ENCODE data around the gene POU2F2.

The POU2F2 gene

DNA sequence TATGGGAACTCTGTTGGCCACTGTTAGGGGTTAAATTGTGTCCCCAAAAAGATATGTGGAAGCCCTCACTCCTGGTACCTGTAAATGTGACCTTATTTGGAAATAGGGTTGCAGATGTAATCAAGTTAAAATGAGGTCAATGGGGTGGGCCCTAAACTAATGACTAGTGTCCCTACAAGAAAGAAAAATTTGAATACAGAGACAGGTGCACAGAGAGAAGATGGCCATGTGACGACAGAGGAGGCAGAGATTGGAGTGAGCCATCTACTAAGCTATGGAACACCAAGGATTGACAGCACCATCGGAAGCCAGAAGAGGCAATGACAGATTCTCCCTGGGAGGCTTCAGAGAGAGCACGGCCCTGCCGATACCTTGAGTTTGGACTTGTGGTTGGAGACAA lies 16.5 kb downstream of the POU2F2 start:
- no peak overlapping the region for H3K27ac ChIP-seq (ENCODE audit: low read depth, low read length)
- no peaks in the 10 kb centered on the region for H3K27me3 ChIP-seq (ENCODE audit: insufficient read depth, low read length, poor library complexity)
- H3K4ac ChIP-seq (ENCODE audit: low read depth, low read length) = no peak overlapping the region
- H3K9ac ChIP-seq (ENCODE audit: low read length) = no peak overlapping the region
- no peak overlapping the region for H2AK5ac ChIP-seq (ENCODE audit: low read length)
- WGBS (ENCODE audit: extremely low coverage, insufficient coverage, low lambda C conversion rate) = no CpG with 5 or more reads among the region's 4 CpGs
- H3K56ac ChIP-seq (ENCODE audit: low read length) = no peak overlapping the region
- no peaks in the 10 kb centered on the region for H3K79me1 ChIP-seq (ENCODE audit: low read length)
- no peak overlapping the region for H2BK120ac ChIP-seq (ENCODE audit: low read depth, low read length)
- H3K23ac ChIP-seq (ENCODE audit: low read length) = no peak overlapping the region
- H4K5ac ChIP-seq (ENCODE audit: low read length) = no peak overlapping the region
- H3K4me3 ChIP-seq (ENCODE audit: low read length) = no peak overlapping the region
- no peaks in the 10 kb centered on the region for H3K36me3 ChIP-seq (ENCODE audit: control insufficient read depth, insufficient read depth, low read length)
- H4K8ac ChIP-seq (ENCODE audit: low read depth, low read length) = no peak overlapping the region
- no peaks in the 10 kb centered on the region for H3K4me1 ChIP-seq (ENCODE audit: control insufficient read depth, low read depth, low read length)
- H3K4me2 ChIP-seq (ENCODE audit: low read length) = no peak overlapping the region
- no peak overlapping the region for H2BK15ac ChIP-seq (replicated peaks; ENCODE audit: low read depth)
- DNase-seq = no peak
- H2BK5ac ChIP-seq (ENCODE audit: low read length) = no peak overlapping the region
- no peaks in the 10 kb centered on the region for H3K79me2 ChIP-seq (ENCODE audit: control insufficient read depth, insufficient read depth, low read length)
- H3K18ac ChIP-seq (ENCODE audit: low read length) = no peak overlapping the region

GRCh38 chr19:42115219-42115618 lies 17.0 kb downstream of the POU2F2 start:
- Histone ChIP-seq H3K9ac (ENCODE audit: low read length) (no peak overlapping the region), H3K79me1 (ENCODE audit: low read length) (no peaks in the 10 kb centered on the region), H3K23ac (ENCODE audit: low read length) (no peak overlapping the region), H2BK5ac (ENCODE audit: low read length) (no peak overlapping the region), H3K36me3 (ENCODE audit: control insufficient read depth, insufficient read depth, low read length) (no peaks in the 10 kb centered on the region), H3K4me3 (ENCODE audit: low read length) (no peak overlapping the region), H4K8ac (ENCODE audit: low read depth, low read length) (no peak overlapping the region), H3K27me3 (ENCODE audit: insufficient read depth, low read length, poor library complexity) (no peaks in the 10 kb centered on the region), H3K56ac (ENCODE audit: low read length) (no peak overlapping the region), H2BK15ac (replicated peaks; ENCODE audit: low read depth) (no peak overlapping the region), H3K18ac (ENCODE audit: low read length) (no peak overlapping the region), H2AK5ac (ENCODE audit: low read length) (no peak overlapping the region), H3K4me1 (ENCODE audit: control insufficient read depth, low read depth, low read length) (no peaks in the 10 kb centered on the region), H3K79me2 (ENCODE audit: control insufficient read depth, insufficient read depth, low read length) (no peaks in the 10 kb centered on the region), H3K4me2 (ENCODE audit: low read length) (no peak overlapping the region), H3K27ac (ENCODE audit: low read depth, low read length) (no peak overlapping the region), H2BK120ac (ENCODE audit: low read depth, low read length) (no peak overlapping the region), H4K5ac (ENCODE audit: low read length) (no peak overlapping the region), H3K4ac (ENCODE audit: low read depth, low read length) (no peak overlapping the region)
- WGBS (ENCODE audit: extremely low coverage, insufficient coverage, low lambda C conversion rate) = no CpG with 5 or more reads among the region's 4 CpGs
- no peak for DNase-seq

- Histone ChIP-seq H3K18ac (ENCODE audit: low read length) (no peak overlapping the region), H3K56ac (ENCODE audit: low read length) (no peak overlapping the region), H3K79me2 (ENCODE audit: control insufficient read depth, insufficient read depth, low read length) (no peaks in the 10 kb centered on the region), H3K23ac (ENCODE audit: low read length) (no peak overlapping the region), H3K79me1 (ENCODE audit: low read length) (no peaks in the 10 kb centered on the region), H2BK5ac (ENCODE audit: low read length) (no peak overlapping the region), H3K27ac (ENCODE audit: low read depth, low read length) (no peak overlapping the region), H3K4me3 (ENCODE audit: low read length) (no peak overlapping the region), H3K27me3 (ENCODE audit: insufficient read depth, low read length, poor library complexity) (no peaks in the 10 kb centered on the region), H4K5ac (ENCODE audit: low read length) (no peak overlapping the region), H3K4ac (ENCODE audit: low read depth, low read length) (no peak overlapping the region), H2BK15ac (replicated peaks; ENCODE audit: low read depth) (no peak overlapping the region), H2AK5ac (ENCODE audit: low read length) (no peak overlapping the region), H3K4me1 (ENCODE audit: control insufficient read depth, low read depth, low read length) (no peaks in the 10 kb centered on the region), H2BK120ac (ENCODE audit: low read depth, low read length) (no peak overlapping the region), H4K8ac (ENCODE audit: low read depth, low read length) (no peak overlapping the region), H3K4me2 (ENCODE audit: low read length) (no peak overlapping the region), H3K9ac (ENCODE audit: low read length) (no peak overlapping the region), H3K36me3 (ENCODE audit: control insufficient read depth, insufficient read depth, low read length) (no peaks in the 10 kb centered on the region)
- DNase-seq = no peak
- WGBS (ENCODE audit: extremely low coverage, insufficient coverage, low lambda C conversion rate) = no CpG with 5 or more reads among the region's 7 CpGs
These were observed 17.8 kb downstream of the POU2F2 start for GRCh38 chr19:42114412-42114811.

DNA sequence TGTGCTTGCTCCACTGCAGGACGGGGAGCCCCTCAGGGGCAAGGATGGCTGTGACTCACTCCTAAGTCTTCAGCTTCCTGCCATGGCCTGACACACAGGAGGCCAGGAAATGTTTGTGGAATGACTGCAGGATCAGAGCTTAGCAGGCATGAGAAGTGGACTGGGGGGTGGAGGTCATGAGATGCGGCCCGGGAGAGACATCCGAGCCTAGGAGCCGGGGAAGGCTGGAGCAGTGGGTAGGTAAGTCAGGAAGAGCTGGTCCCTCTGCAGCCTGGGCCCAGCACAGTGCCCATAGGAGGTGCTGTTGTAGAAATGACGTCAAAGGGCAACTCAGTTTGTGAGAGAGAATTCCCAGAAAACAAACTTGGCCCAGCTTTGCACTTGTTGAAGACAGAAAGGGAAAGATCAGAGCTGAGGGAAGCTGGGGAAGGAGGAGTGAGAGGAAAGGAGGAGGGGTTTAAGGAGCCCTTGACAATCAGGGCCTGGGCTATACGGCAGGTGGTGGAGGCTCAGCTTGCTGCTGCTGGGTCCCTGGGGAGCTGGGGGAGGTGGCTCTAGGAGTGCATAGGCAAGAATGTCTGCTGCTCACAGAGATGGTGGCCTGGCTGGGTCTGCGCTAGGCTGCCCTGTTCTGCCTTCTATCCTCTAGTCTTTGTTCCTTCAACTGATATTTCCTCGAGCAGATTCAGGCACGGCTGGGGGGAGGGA lies 18.5 kb downstream of the POU2F2 start:
- Histone ChIP-seq H2BK15ac (replicated peaks; ENCODE audit: low read depth) (no peak overlapping the region), H3K4ac (ENCODE audit: low read depth, low read length) (no peak overlapping the region), H3K23ac (ENCODE audit: low read length) (no peak overlapping the region), H2BK120ac (ENCODE audit: low read depth, low read length) (no peak overlapping the region), H2BK5ac (ENCODE audit: low read length) (no peak overlapping the region), H3K4me1 (ENCODE audit: control insufficient read depth, low read depth, low read length) (no peaks in the 10 kb centered on the region), H4K8ac (ENCODE audit: low read depth, low read length) (no peak overlapping the region), H3K79me1 (ENCODE audit: low read length) (no peaks in the 10 kb centered on the region), H2AK5ac (ENCODE audit: low read length) (no peak overlapping the region), H3K9ac (ENCODE audit: low read length) (no peak overlapping the region), H3K4me2 (ENCODE audit: low read length) (no peak overlapping the region), H3K36me3 (ENCODE audit: control insufficient read depth, insufficient read depth, low read length) (no peaks in the 10 kb centered on the region), H3K27me3 (ENCODE audit: insufficient read depth, low read length, poor library complexity) (no peaks in the 10 kb centered on the region), H3K27ac (ENCODE audit: low read depth, low read length) (peak overlapping the region; percentile 34), H3K79me2 (ENCODE audit: control insufficient read depth, insufficient read depth, low read length) (no peaks in the 10 kb centered on the region), H3K18ac (ENCODE audit: low read length) (no peak overlapping the region), H3K56ac (ENCODE audit: low read length) (no peak overlapping the region), H4K5ac (ENCODE audit: low read length) (no peak overlapping the region), H3K4me3 (ENCODE audit: low read length) (no peak overlapping the region)
- no CpG with 5 or more reads among the region's 10 CpGs for WGBS (ENCODE audit: extremely low coverage, insufficient coverage, low lambda C conversion rate)
- DNase-seq = peak; percentile 96

- WGBS (ENCODE audit: extremely low coverage, insufficient coverage, low lambda C conversion rate) = no CpG with 5 or more reads among the region's 3 CpGs
- no peak overlapping the region for H2BK5ac ChIP-seq (ENCODE audit: low read length)
- no peak overlapping the region for H3K27ac ChIP-seq (ENCODE audit: low read depth, low read length)
These were observed 20.4 kb downstream of the POU2F2 start for GRCh38 chr19:42111811-42112210.

DNA sequence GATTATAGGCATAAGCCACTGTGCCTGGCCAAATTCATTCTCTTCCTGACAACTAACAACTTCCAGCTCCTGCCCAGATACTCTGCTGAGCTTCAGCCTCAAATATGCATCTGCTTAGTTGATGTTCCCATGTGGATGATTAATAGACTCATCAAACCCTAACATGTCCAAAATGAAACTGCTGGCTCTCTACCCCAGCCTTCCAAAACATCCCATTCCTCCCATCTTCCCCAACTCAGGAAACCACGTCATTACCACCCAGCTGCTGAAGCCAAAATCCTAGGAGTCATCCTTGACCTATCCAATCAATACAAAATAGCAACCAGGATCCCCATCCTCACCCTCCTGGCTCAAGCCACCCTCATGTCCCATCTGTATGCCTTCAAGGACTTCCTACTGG lies 20.9 kb downstream of the POU2F2 start:
- H3K79me1 ChIP-seq (ENCODE audit: low read length) = no peaks in the 10 kb centered on the region
- no peaks in the 10 kb centered on the region for H3K27me3 ChIP-seq (ENCODE audit: insufficient read depth, low read length, poor library complexity)
- H3K18ac ChIP-seq (ENCODE audit: low read length) = no peak overlapping the region
- H3K4me1 ChIP-seq (ENCODE audit: control insufficient read depth, low read depth, low read length) = no peaks in the 10 kb centered on the region
- no peak overlapping the region for H3K4ac ChIP-seq (ENCODE audit: low read depth, low read length)
- no peak overlapping the region for H3K9ac ChIP-seq (ENCODE audit: low read length)
- no peak overlapping the region for H2BK120ac ChIP-seq (ENCODE audit: low read depth, low read length)
- H3K36me3 ChIP-seq (ENCODE audit: control insufficient read depth, insufficient read depth, low read length) = no peaks in the 10 kb centered on the region
- H4K8ac ChIP-seq (ENCODE audit: low read depth, low read length) = no peak overlapping the region
- no CpG with 5 or more reads among the region's 1 CpG for WGBS (ENCODE audit: extremely low coverage, insufficient coverage, low lambda C conversion rate)
- no peak overlapping the region for H4K5ac ChIP-seq (ENCODE audit: low read length)
- DNase-seq = no peak
- no peak overlapping the region for H2BK5ac ChIP-seq (ENCODE audit: low read length)
- H3K79me2 ChIP-seq (ENCODE audit: control insufficient read depth, insufficient read depth, low read length) = no peaks in the 10 kb centered on the region
- H3K4me3 ChIP-seq (ENCODE audit: low read length) = no peak overlapping the region
- H2AK5ac ChIP-seq (ENCODE audit: low read length) = no peak overlapping the region
- H3K4me2 ChIP-seq (ENCODE audit: low read length) = no peak overlapping the region
- no peak overlapping the region for H3K23ac ChIP-seq (ENCODE audit: low read length)
- H2BK15ac ChIP-seq (replicated peaks; ENCODE audit: low read depth) = no peak overlapping the region
- H3K27ac ChIP-seq (ENCODE audit: low read depth, low read length) = no peak overlapping the region
- H3K56ac ChIP-seq (ENCODE audit: low read length) = no peak overlapping the region

More at GRCh38 chr19:42111811-42112210, 20.4 kb downstream of the POU2F2 start:
- no peak overlapping the region for H4K5ac ChIP-seq (ENCODE audit: low read length)
- no peaks in the 10 kb centered on the region for H3K4me1 ChIP-seq (ENCODE audit: control insufficient read depth, low read depth, low read length)
- no peak overlapping the region for H2BK120ac ChIP-seq (ENCODE audit: low read depth, low read length)
- no peak overlapping the region for H3K4ac ChIP-seq (ENCODE audit: low read depth, low read length)
- DNase-seq = no peak
- H3K56ac ChIP-seq (ENCODE audit: low read length) = no peak overlapping the region
- H3K4me2 ChIP-seq (ENCODE audit: low read length) = no peak overlapping the region
- H3K79me2 ChIP-seq (ENCODE audit: control insufficient read depth, insufficient read depth, low read length) = no peaks in the 10 kb centered on the region
- H3K79me1 ChIP-seq (ENCODE audit: low read length) = no peaks in the 10 kb centered on the region
- H4K8ac ChIP-seq (ENCODE audit: low read depth, low read length) = no peak overlapping the region
- no peak overlapping the region for H2AK5ac ChIP-seq (ENCODE audit: low read length)
- H3K4me3 ChIP-seq (ENCODE audit: low read length) = no peak overlapping the region
- no peaks in the 10 kb centered on the region for H3K36me3 ChIP-seq (ENCODE audit: control insufficient read depth, insufficient read depth, low read length)
- no peak overlapping the region for H3K9ac ChIP-seq (ENCODE audit: low read length)
- no peak overlapping the region for H2BK15ac ChIP-seq (replicated peaks; ENCODE audit: low read depth)
- H3K23ac ChIP-seq (ENCODE audit: low read length) = no peak overlapping the region
- H3K27me3 ChIP-seq (ENCODE audit: insufficient read depth, low read length, poor library complexity) = no peaks in the 10 kb centered on the region
- H3K18ac ChIP-seq (ENCODE audit: low read length) = no peak overlapping the region
